Ammon's horn (tissue), 1 donor: ENCODE results near the gene SERPINH1.
A peak's percentile ranks its signal among the peaks of the same experiment; 100 is the strongest.

Source experiments
- DNase-seq: peaks from one replicate; pipeline ENCODE4 v3.0.0-alpha.2; 2016; ENCODE audit warnings: low spot score

The SERPINH1 gene

GRCh38 chr11:75596914-75597313 is 34.9 kb downstream of the SERPINH1 start:
- no peak for DNase-seq

GRCh38 chr11:75597636-75598035 is 35.6 kb downstream of the SERPINH1 start:
- no peak for DNase-seq

- DNase-seq = no peak
Measured at GRCh38 chr11:75598264-75598663, 36.2 kb downstream of the SERPINH1 start.

GRCh38 chr11:75598900-75599299 is 36.8 kb downstream of the SERPINH1 start:
- DNase-seq = no peak

- DNase-seq = no peak
Measured at GRCh38 chr11:75600356-75600755, 38.3 kb downstream of the SERPINH1 start.

GRCh38 chr11:75601494-75601893 is 39.4 kb downstream of the SERPINH1 start:
- DNase-seq = no peak

- DNase-seq = no peak
Measured at GRCh38 chr11:75602951-75603350, 40.9 kb downstream of the SERPINH1 start.

- DNase-seq = no peak
Measured at GRCh38 chr11:75603791-75604736, 42.0 kb downstream of the SERPINH1 start.

- DNase-seq = no peak
Measured at GRCh38 chr11:75606099-75606498, 44.0 kb downstream of the SERPINH1 start.

- DNase-seq = no peak
Measured at GRCh38 chr11:75611823-75612222, 49.8 kb downstream of the SERPINH1 start.

- DNase-seq = peak; percentile 23
Measured at GRCh38 chr11:75615751-75616150, 53.7 kb downstream of the SERPINH1 start.

- no peak for DNase-seq
Measured at GRCh38 chr11:75616281-75616680, 54.2 kb downstream of the SERPINH1 start.
